Posterior vena cava (tissue), 2 donors: ENCODE results near the gene SLC9A5. TPM values are rescaled to one million over a fixed set of nuclear protein-coding genes. Genes with fewer than 3 reads are reported as not detected.

Source experiments
- DNase-seq: peaks from one replicate; pipeline ENCODE4 v3.0.0-alpha.2; 2020; ENCODE audit warnings: low spot score
- intact Hi-C, 2 donors: fragments of 100-400 bp; cut with DNase I; formaldehyde crosslinking; loops; one replicate each; pipeline versions ENCODE4 v1.14.1 to v1.14.2; 2022 to 2023
- total RNA-seq, 2 donors: library from RNA; stranded (reverse); fragmentation: NEBNext Ultra II Directional; extraction: Animal tissue kit (Norgen Biotek cat#: 25700); gene quantifications; one replicate each; pipeline ENCODE4 v1.2.1, GENCODE V29; 2021
- donor health status: DM: yes; HTN: yes; CAD: no.
- donor health status: DM: yes; HTN: yes; CAD: no.

Gene SLC9A5
- total RNA-seq, 2 donors from 2014 or later, result 0.57 to 1.1 TPM

- DNase-seq, result no peak
- intact Hi-C loops, result no loop called here
Observed at GRCh38 chr16:67213197-67214019, 35.4 kb upstream of the SLC9A5 start.

GRCh38 chr16:67215706-67216105 is 33.1 kb upstream of the SLC9A5 start:
- no peak for DNase-seq
- intact Hi-C loops, result no loop called here

- intact Hi-C loops, result no loop called here
- DNase-seq, result peak; percentile 83
Observed at GRCh38 chr16:67216612-67217490, 31.9 kb upstream of the SLC9A5 start.

GRCh38 chr16:67223992-67224391 is 24.8 kb upstream of the SLC9A5 start:
- intact Hi-C loops, result no loop called here
- no peak for DNase-seq

- no peak for DNase-seq
- intact Hi-C loops, result no loop called here
Observed at GRCh38 chr16:67226295-67226803, 22.4 kb upstream of the SLC9A5 start.

- peak; percentile 99 for DNase-seq
- intact Hi-C loops, result no loop called here
Observed at GRCh38 chr16:67226804-67227566, 21.8 kb upstream of the SLC9A5 start, which contains the start of gene TMEM208. Gene TMEM208 (plus strand): TSS chr16:67227130. CDS start chr16:67227219, 89 bp downstream.

GRCh38 chr16:67227567-67227921 is 21.2 kb upstream of the SLC9A5 start:
- intact Hi-C loops, result no loop called here
- DNase-seq, result no peak

- no peak for DNase-seq
- intact Hi-C loops, result no loop called here
Observed at GRCh38 chr16:67228034-67228785, 20.6 kb upstream of the SLC9A5 start.

- no peak for DNase-seq
- intact Hi-C loops, result no loop called here
Observed at GRCh38 chr16:67228905-67229304, 19.9 kb upstream of the SLC9A5 start.

- DNase-seq, result no peak
- intact Hi-C loops, result loop anchor here in 1 of 2 donors (5.0 kb wide), 1 partner anchor 1827 kb away; no protein-coding TSS in a partner anchor
Observed at GRCh38 chr16:67229906-67230808, 18.6 kb upstream of the SLC9A5 start.

- no peak for DNase-seq
- intact Hi-C loops, result loop anchor here in 1 of 2 donors (5.0 kb wide), 1 partner anchor 1826 kb away; no protein-coding TSS in a partner anchor
Observed at GRCh38 chr16:67230809-67231660, 17.7 kb upstream of the SLC9A5 start.

- intact Hi-C loops, result loop anchor here in 1 of 2 donors (5.0 kb wide), 1 partner anchor 1824 kb away; no protein-coding TSS in a partner anchor
- DNase-seq, result no peak
Observed at GRCh38 chr16:67233596-67233995, 15.2 kb upstream of the SLC9A5 start.

- intact Hi-C loops, result loop anchor here in 1 of 2 donors (5.0 kb wide), 1 partner anchor 1823 kb away; no protein-coding TSS in a partner anchor
- no peak for DNase-seq
Observed at GRCh38 chr16:67234180-67234597, 14.6 kb upstream of the SLC9A5 start.

- no peak for DNase-seq
Observed at GRCh38 chr16:67235816-67236562, 12.8 kb upstream of the SLC9A5 start.

GRCh38 chr16:67236563-67237395 is 12.0 kb upstream of the SLC9A5 start:
- peak; percentile 89 for DNase-seq
- intact Hi-C loops, result loop anchor here in 1 of 2 donors (1.0 kb wide), 1 partner anchor 22 kb away; no protein-coding TSS in a partner anchor

More at GRCh38 chr16:67235816-67236562, 12.8 kb upstream of the SLC9A5 start:
- intact Hi-C loops, result no loop called here
